ENCODE data around the gene COQ8B. TPM values are rescaled to one million over a fixed set of nuclear protein-coding genes. Genes with fewer than 3 reads are reported as not detected.

The COQ8B gene
- total and polyA plus RNA-seq, 2 donors (not counting 1 experiment from before 2014, with no cell fraction given), result 58.9 to 62.6 TPM

DNA sequence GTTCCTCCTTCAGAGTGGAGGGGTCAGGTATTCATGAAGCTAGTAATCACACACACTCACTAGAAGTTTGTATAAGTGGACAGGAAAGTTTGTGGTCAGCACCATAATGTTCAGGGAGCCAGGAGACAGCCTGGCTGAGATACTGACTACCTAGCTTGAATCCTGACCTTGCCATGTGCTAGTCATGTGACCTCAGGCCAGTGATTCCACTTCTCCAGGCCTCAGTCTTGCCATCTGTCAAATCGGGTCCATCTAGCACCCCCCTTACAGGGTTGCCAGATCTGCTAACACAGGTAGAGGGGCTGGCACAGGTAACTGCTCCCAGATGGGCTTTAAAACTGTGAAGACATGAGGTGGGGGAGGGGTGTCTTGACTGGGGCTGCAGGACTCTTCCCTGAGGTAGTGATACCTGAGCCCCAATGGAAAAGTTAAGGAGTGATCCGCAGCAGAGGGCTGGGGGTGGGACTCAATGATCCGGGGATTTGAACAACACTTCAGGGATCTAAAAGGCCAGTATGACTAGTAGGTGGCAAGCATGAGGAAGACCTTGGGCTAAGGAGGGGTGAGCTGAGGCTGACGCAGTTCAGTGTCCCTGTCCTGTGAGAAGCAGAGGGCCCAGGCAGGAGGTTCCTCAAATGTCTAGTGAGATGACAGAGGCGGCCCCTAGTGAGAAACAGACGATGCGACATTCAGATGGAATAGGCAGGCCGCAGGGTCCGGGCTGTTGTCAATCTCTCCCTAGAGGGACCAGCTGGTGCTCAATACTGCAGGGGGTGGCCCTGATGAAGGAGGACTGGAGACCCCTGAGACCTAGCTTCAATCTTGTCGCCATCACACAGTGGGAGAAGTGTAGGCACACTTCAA, 25.1 kb upstream of the COQ8B start:
- no peaks in the 10 kb centered on the region for H3K9me3 Mint-ChIP-seq (ENCODE audit: insufficient read depth)
- Histone ChIP-seq H3K4me1 (ENCODE audit: control insufficient read depth in 2 of 2, insufficient read depth in 2 of 2, low read length in 2 of 2) (no peaks in the 10 kb centered on the region), H3K9me3 (ENCODE audit: control extremely low read depth in 1 of 3, control insufficient read depth in 2 of 3, insufficient read depth in 1 of 3, low read length in 2 of 3) (no peaks in the 10 kb centered on the region), H2AFZ (ENCODE audit: insufficient read depth, low read depth, low read length, poor library complexity, severe bottlenecking) (no peak overlapping the region), H3K79me2 (ENCODE audit: control insufficient read depth, insufficient read depth, low read length) (no peaks in the 10 kb centered on the region), H3K36me3 (replicated peaks in 1 of 2; ENCODE audit: control extremely low read depth in 1 of 2, control insufficient read depth in 1 of 2, extremely low read depth in 1 of 2, insufficient read depth in 2 of 2, low read length in 1 of 2) (peaks cover 0 to 23% of the 10 kb centered on the region in 2 experiments), H3K4me2 (replicated peaks; ENCODE audit: low read depth, low read length, poor library complexity, severe bottlenecking) (no peak overlapping the region), H4K20me1 (ENCODE audit: control insufficient read depth, insufficient read depth, low read length, poor library complexity, severe bottlenecking) (no peaks in the 10 kb centered on the region), H3K27me3 (replicated peaks in 1 of 4; ENCODE audit: control extremely low read depth in 1 of 4, control insufficient read depth in 3 of 4, insufficient read depth in 4 of 4, low read length in 3 of 4) (no peaks in the 10 kb centered on the region), H3K4me3 (ENCODE audit: control extremely low read depth in 1 of 5, extremely low read depth in 1 of 5, insufficient read depth in 1 of 5, low read depth in 2 of 5, low read length in 4 of 5) (no peak overlapping the region), H3K9ac (ENCODE audit: low read length) (no peak overlapping the region), H3K27ac (ENCODE audit: low read length in 2 of 2) (no peak overlapping the region)
- H3K27ac Mint-ChIP-seq, result no peak overlapping the region
- intact Hi-C loops (cut with micrococcal nuclease), result no loop called here
- TF ChIP-seq, protein P1, sequence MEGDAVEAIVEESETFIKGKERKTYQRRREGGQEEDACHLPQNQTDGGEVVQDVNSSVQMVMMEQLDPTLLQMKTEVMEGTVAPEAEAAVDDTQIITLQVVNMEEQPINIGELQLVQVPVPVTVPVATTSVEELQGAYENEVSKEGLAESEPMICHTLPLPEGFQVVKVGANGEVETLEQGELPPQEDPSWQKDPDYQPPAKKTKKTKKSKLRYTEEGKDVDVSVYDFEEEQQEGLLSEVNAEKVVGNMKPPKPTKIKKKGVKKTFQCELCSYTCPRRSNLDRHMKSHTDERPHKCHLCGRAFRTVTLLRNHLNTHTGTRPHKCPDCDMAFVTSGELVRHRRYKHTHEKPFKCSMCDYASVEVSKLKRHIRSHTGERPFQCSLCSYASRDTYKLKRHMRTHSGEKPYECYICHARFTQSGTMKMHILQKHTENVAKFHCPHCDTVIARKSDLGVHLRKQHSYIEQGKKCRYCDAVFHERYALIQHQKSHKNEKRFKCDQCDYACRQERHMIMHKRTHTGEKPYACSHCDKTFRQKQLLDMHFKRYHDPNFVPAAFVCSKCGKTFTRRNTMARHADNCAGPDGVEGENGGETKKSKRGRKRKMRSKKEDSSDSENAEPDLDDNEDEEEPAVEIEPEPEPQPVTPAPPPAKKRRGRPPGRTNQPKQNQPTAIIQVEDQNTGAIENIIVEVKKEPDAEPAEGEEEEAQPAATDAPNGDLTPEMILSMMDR (IDR thresholded peaks at IDR 0.05), result no peak
- TF ChIP-seq EZH2 (IDR thresholded peaks at IDR 0.05; ENCODE audit: borderline replicate concordance, insufficient read depth, low read depth, low read length, poor library complexity, severe bottlenecking), result no peak
- POLR2A ChIA-PET, result no interaction called here
- H3K27me3 Mint-ChIP-seq, result no peaks in the 10 kb centered on the region
- no peak overlapping the region for H3K4me3 Mint-ChIP-seq
- ATAC-seq (ENCODE audit: low read depth) (peak; percentile 10), DNase-seq (no peak)
- 84% methylated on average over 9 of the region's 10 CpGs for WGBS (ENCODE audit: insufficient coverage)
- CTCF ChIA-PET, result interaction anchor here (0.7 to 2.9 kb wide), 4 partner anchors 13 to 138 kb away, joined by 3 to 14 read pairs (median 4); no protein-coding TSS in a partner anchor
- H3K4me1 Mint-ChIP-seq, result no peaks in the 10 kb centered on the region

DNA sequence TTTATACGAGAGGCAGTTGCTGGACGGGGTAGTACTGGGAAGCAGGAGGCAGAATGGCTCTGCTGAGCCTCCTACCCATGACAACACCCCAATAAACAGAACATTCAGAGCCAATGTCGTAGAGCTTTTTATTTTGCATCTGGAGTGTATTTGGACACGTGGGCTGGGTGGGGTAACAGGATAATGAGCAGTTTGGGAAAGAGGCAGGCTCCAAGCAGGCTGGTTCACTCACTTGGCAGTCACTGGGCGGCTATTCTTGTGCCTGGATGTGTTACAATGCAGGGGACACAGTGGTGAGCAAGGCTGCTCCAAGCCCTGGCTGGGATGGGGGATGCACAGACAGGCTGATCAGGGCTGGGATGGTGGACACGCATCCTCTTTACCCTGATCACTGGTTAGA, 24.1 kb upstream of the COQ8B start:
- no peak for DNase-seq
- no peaks in the 10 kb centered on the region for H3K9me3 Mint-ChIP-seq (ENCODE audit: insufficient read depth)
- H3K27ac Mint-ChIP-seq, result no peak overlapping the region
- ChIA-PET CTCF (no interaction called here), POLR2A (no interaction called here)
- 93% methylated on average over 3 of the region's 6 CpGs for WGBS (ENCODE audit: insufficient coverage)
- no peaks in the 10 kb centered on the region for H3K27me3 ChIP-seq (replicated peaks in 1 of 4; ENCODE audit: control extremely low read depth in 1 of 4, control insufficient read depth in 3 of 4, insufficient read depth in 4 of 4, low read length in 3 of 4)
- H2AFZ ChIP-seq (ENCODE audit: insufficient read depth, low read depth, low read length, poor library complexity, severe bottlenecking), result no peak overlapping the region
- no peak overlapping the region for H3K4me2 ChIP-seq (replicated peaks; ENCODE audit: low read depth, low read length, poor library complexity, severe bottlenecking)
- H3K9ac ChIP-seq (ENCODE audit: low read length), result no peak overlapping the region
- H3K4me3 Mint-ChIP-seq, result no peak overlapping the region
- peaks cover 0 to 27% of the 10 kb centered on the region in 2 experiments for H3K36me3 ChIP-seq (replicated peaks in 1 of 2; ENCODE audit: control extremely low read depth in 1 of 2, control insufficient read depth in 1 of 2, extremely low read depth in 1 of 2, insufficient read depth in 2 of 2, low read length in 1 of 2)
- no peak overlapping the region for H3K4me3 ChIP-seq (ENCODE audit: control extremely low read depth in 1 of 5, extremely low read depth in 1 of 5, insufficient read depth in 1 of 5, low read depth in 2 of 5, low read length in 4 of 5)
- H3K27ac ChIP-seq (ENCODE audit: low read length in 2 of 2), result no peak overlapping the region
- no peaks in the 10 kb centered on the region for H3K27me3 Mint-ChIP-seq
- no peaks in the 10 kb centered on the region for H3K9me3 ChIP-seq (ENCODE audit: control extremely low read depth in 1 of 3, control insufficient read depth in 2 of 3, insufficient read depth in 1 of 3, low read length in 2 of 3)
- no peaks in the 10 kb centered on the region for H4K20me1 ChIP-seq (ENCODE audit: control insufficient read depth, insufficient read depth, low read length, poor library complexity, severe bottlenecking)
- no peaks in the 10 kb centered on the region for H3K4me1 Mint-ChIP-seq
- ATAC-seq (ENCODE audit: low read depth), result no peak
- H3K79me2 ChIP-seq (ENCODE audit: control insufficient read depth, insufficient read depth, low read length), result no peaks in the 10 kb centered on the region
- TF ChIP-seq, protein P1 (IDR thresholded peaks at IDR 0.05), result no peak
- TF ChIP-seq EZH2 (IDR thresholded peaks at IDR 0.05; ENCODE audit: borderline replicate concordance, insufficient read depth, low read depth, low read length, poor library complexity, severe bottlenecking), result no peak
- intact Hi-C loops (cut with micrococcal nuclease), result no loop called here
- H3K4me1 ChIP-seq (ENCODE audit: control insufficient read depth in 2 of 2, insufficient read depth in 2 of 2, low read length in 2 of 2), result no peaks in the 10 kb centered on the region
